Measurements from ENCODE around the gene CAND2. TPM values are rescaled to one million over a fixed set of nuclear protein-coding genes. Genes with fewer than 3 reads are reported as not detected.

CAND2 gene
- total RNA-seq, 3 donors from 2014 or later = 1.3 to 14.1 (median 1.4) TPM

DNA sequence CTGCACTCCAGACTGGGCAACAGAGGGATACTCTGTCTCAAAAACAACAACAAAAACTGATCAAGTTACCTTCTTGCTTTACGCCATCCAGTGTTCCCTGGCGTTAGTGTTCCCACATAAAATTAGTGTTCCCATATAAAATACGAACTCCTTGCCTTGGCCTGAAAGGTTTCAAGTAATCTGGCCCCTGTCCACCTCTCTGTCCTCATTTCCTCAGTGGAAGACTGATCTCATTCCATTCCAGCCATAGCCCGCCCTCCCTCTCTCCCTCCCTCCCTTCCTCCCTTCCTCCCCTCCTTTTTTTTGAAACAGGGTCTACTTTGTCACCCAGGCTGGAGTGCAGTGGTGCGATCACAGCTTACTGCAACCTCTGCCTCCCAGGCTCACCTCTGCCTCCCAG lies 2.8 kb upstream of the CAND2 start:
- H3K4me1 ChIP-seq (ENCODE audit: low read depth) = peaks cover 6% of the 10 kb centered on the region
- H3K9me3 ChIP-seq = no peaks in the 10 kb centered on the region
- no peak overlapping the region for H3K4me3 ChIP-seq
- ATAC-seq (no peak), DNase-seq (no peak)
- TF ChIP-seq, protein P1, sequence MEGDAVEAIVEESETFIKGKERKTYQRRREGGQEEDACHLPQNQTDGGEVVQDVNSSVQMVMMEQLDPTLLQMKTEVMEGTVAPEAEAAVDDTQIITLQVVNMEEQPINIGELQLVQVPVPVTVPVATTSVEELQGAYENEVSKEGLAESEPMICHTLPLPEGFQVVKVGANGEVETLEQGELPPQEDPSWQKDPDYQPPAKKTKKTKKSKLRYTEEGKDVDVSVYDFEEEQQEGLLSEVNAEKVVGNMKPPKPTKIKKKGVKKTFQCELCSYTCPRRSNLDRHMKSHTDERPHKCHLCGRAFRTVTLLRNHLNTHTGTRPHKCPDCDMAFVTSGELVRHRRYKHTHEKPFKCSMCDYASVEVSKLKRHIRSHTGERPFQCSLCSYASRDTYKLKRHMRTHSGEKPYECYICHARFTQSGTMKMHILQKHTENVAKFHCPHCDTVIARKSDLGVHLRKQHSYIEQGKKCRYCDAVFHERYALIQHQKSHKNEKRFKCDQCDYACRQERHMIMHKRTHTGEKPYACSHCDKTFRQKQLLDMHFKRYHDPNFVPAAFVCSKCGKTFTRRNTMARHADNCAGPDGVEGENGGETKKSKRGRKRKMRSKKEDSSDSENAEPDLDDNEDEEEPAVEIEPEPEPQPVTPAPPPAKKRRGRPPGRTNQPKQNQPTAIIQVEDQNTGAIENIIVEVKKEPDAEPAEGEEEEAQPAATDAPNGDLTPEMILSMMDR (IDR thresholded peaks at IDR 0.05) = no peak
- H3K36me3 ChIP-seq (ENCODE audit: low read depth) = no peaks in the 10 kb centered on the region
- intact Hi-C loops (cut with DNase I, micrococcal nuclease) = no loop called here

DNA sequence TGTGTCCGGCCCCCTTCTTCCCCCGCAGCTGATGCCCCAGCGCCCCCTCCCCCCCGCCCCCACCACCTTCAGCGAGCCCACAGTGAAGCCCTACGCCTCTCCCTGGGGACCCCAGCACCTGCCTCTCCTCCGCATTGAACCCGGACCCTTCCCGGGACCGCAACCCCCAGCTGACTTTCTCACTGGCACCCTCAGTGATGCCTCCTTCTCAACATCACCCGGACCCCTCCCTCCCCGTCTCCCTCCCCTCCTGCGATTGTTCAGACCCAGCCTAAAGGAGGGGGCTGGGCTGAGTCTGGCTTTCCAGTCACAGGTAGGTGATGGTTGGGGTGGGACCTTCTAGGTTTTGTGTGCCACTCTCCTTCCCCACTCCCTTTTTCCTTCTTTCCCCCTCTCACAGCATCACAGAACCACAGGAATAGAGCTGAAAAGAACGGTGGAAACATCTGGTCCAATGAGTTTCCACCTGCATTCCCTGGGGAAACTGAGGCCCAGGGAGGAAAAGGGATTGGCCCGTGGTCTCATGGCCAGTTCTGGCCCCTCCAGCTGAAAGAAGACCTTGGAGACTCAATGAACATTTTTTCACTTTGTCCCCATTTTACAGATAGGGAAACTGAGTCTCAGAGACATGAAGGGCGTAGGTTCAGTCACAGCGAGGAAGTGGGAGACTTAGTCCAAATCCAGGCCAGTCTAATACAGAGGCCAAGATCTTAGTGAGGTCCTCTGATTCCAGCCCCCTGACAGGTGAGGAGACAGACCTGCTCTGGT lies 828 bp downstream of the CAND2 start:
- intact Hi-C loops (cut with DNase I, micrococcal nuclease) = no loop called here
- Histone ChIP-seq H3K4me3 (no peak overlapping the region), H3K9me3 (no peaks in the 10 kb centered on the region), H3K36me3 (ENCODE audit: low read depth) (no peaks in the 10 kb centered on the region), H3K4me1 (ENCODE audit: low read depth) (peaks cover 6% of the 10 kb centered on the region)
- ATAC-seq (no peak), DNase-seq (no peak)
- TF ChIP-seq, protein P1 (IDR thresholded peaks at IDR 0.05) = no peak

DNA sequence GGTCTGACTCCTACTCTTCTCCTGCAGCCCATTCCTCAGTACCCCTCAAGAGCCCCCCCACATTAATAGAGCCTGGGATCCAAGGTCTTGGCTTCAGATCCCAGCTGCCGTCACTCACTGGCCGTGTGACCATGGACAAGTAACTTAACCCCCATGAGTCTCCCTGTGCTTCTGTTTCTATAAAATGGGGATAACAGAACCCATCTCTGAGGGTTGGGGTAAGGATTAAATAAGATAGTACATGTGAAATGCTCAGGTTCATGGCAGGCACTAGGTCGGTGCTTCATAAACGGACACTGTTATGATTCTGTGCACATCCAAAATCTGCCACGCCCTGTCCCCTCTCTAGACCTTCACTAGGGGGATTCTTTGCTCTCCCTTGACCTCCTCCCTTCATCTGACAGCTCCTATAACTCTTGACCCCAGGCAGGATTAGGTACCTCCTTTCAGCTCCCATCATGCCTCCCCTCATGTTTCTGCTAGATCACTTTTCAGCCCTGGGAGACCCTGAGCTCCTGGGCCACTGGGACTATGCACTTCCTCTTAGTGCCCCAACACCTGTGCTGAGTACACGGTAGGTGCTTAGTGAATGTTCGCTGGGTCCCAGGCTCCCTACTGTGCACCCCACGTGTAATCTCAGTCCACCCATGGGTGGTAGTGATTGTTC lies 1.5 kb downstream of the CAND2 start:
- intact Hi-C loops (cut with DNase I, micrococcal nuclease) = no loop called here
- Histone ChIP-seq H3K4me3 (no peak overlapping the region), H3K9me3 (no peaks in the 10 kb centered on the region), H3K36me3 (ENCODE audit: low read depth) (no peaks in the 10 kb centered on the region), H3K4me1 (ENCODE audit: low read depth) (peaks cover 6% of the 10 kb centered on the region)
- ATAC-seq (no peak), DNase-seq (no peak)
- TF ChIP-seq, protein P1 (IDR thresholded peaks at IDR 0.05) = no peak

- DNase-seq (no peak), ATAC-seq (no peak)
- Histone ChIP-seq H3K4me3 (no peak overlapping the region), H3K4me1 (ENCODE audit: low read depth) (peaks cover 6% of the 10 kb centered on the region), H3K36me3 (ENCODE audit: low read depth) (no peaks in the 10 kb centered on the region), H3K9me3 (no peaks in the 10 kb centered on the region)
- TF ChIP-seq, protein P1 (IDR thresholded peaks at IDR 0.05) = no peak
- intact Hi-C loops (cut with DNase I, micrococcal nuclease) = no loop called here
Measured at GRCh38 chr3:12798559-12799179, 2.2 kb downstream of the CAND2 start.

GRCh38 chr3:12799525-12800440 lies 3.3 kb downstream of the CAND2 start:
- peaks cover 6% of the 10 kb centered on the region for H3K4me1 ChIP-seq (ENCODE audit: low read depth)
- H3K4me3 ChIP-seq = no peak overlapping the region
- H3K36me3 ChIP-seq (ENCODE audit: low read depth) = no peaks in the 10 kb centered on the region
- no peaks in the 10 kb centered on the region for H3K9me3 ChIP-seq
- DNase-seq (no peak), ATAC-seq (no peak)
- TF ChIP-seq, protein P1 (IDR thresholded peaks at IDR 0.05) = no peak
- intact Hi-C loops (cut with DNase I, micrococcal nuclease) = no loop called here
